ENCODE results near the gene TGM6.
A peak's percentile ranks its signal among the peaks of the same experiment; 100 is the strongest.

The TGM6 gene

DNA sequence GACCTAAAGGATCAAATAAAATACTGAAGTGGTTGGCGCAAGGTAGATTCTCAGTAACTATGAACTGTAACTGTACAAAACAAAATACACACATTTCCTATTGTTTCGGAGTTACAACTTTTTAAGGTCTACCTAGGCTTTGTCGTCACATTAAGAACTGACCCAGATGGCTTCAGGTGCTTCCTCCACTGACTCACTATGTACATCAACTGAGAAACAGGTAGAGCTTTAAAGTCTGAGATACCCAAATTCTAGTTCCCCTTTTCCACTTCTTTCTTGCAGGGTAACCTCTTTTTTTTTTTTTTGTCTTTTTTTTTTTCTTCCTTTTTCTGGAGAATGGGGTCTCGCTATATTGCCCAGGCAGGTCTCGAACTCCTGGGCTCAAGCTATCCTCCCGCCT lies 84.4 kb downstream of the TGM6 start:
- Histone ChIP-seq H3K36me3 (replicated peaks; ENCODE audit: low read depth, low read length) (peaks cover 93% of the 10 kb centered on the region), H3K79me2 (ENCODE audit: low read length) (peaks cover 64% of the 10 kb centered on the region)
- no peak for TF ChIP-seq EZH2phosphoT487 (IDR thresholded peaks at IDR 0.05; ENCODE audit: low read depth)
- TF ChIP-seq, protein P1, sequence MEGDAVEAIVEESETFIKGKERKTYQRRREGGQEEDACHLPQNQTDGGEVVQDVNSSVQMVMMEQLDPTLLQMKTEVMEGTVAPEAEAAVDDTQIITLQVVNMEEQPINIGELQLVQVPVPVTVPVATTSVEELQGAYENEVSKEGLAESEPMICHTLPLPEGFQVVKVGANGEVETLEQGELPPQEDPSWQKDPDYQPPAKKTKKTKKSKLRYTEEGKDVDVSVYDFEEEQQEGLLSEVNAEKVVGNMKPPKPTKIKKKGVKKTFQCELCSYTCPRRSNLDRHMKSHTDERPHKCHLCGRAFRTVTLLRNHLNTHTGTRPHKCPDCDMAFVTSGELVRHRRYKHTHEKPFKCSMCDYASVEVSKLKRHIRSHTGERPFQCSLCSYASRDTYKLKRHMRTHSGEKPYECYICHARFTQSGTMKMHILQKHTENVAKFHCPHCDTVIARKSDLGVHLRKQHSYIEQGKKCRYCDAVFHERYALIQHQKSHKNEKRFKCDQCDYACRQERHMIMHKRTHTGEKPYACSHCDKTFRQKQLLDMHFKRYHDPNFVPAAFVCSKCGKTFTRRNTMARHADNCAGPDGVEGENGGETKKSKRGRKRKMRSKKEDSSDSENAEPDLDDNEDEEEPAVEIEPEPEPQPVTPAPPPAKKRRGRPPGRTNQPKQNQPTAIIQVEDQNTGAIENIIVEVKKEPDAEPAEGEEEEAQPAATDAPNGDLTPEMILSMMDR (IDR thresholded peaks at IDR 0.05; ENCODE audit: low read depth, low read length): no peak

GRCh38 chr20:2467412-2467811 lies 86.7 kb downstream of the TGM6 start:
- Histone ChIP-seq H3K36me3 (replicated peaks; ENCODE audit: low read depth, low read length) (peaks cover 70% of the 10 kb centered on the region), H4K20me1 (ENCODE audit: insufficient read depth, low read length) (peaks cover 71% of the 10 kb centered on the region), H3K27me3 (ENCODE audit: low read depth, low read length) (no peaks in the 10 kb centered on the region), H3K4me1 (ENCODE audit: low read length) (peaks cover 28% of the 10 kb centered on the region), H2AFZ (ENCODE audit: low read depth, low read length) (no peak overlapping the region), H3K9ac (ENCODE audit: low read length) (no peak overlapping the region), H3K4me2 (ENCODE audit: low read length) (no peak overlapping the region), H3K79me2 (ENCODE audit: low read length) (peaks cover 69% of the 10 kb centered on the region), H3K27ac (ENCODE audit: low read length) (no peak overlapping the region), H3K9me3 (ENCODE audit: insufficient read depth, low read length) (no peaks in the 10 kb centered on the region), H3K4me3 (ENCODE audit: low read length) (no peak overlapping the region)
- TF ChIP-seq, protein P1 (IDR thresholded peaks at IDR 0.05; ENCODE audit: low read depth, low read length): no peak
- no peak for TF ChIP-seq EZH2phosphoT487 (IDR thresholded peaks at IDR 0.05; ENCODE audit: low read depth)

More for the DNA sequence above, 84.4 kb downstream of the TGM6 start:
- H3K4me3 ChIP-seq (ENCODE audit: low read length): no peak overlapping the region
- peaks cover 24% of the 10 kb centered on the region for H3K4me1 ChIP-seq (ENCODE audit: low read length)
- H3K9me3 ChIP-seq (ENCODE audit: insufficient read depth, low read length): no peaks in the 10 kb centered on the region
- H3K4me2 ChIP-seq (ENCODE audit: low read length): no peak overlapping the region
- no peak overlapping the region for H3K9ac ChIP-seq (ENCODE audit: low read length)
- H3K27me3 ChIP-seq (ENCODE audit: low read depth, low read length): no peaks in the 10 kb centered on the region
- peaks cover 80% of the 10 kb centered on the region for H4K20me1 ChIP-seq (ENCODE audit: insufficient read depth, low read length)
- no peak overlapping the region for H3K27ac ChIP-seq (ENCODE audit: low read length)
- no peak overlapping the region for H2AFZ ChIP-seq (ENCODE audit: low read depth, low read length)

DNA sequence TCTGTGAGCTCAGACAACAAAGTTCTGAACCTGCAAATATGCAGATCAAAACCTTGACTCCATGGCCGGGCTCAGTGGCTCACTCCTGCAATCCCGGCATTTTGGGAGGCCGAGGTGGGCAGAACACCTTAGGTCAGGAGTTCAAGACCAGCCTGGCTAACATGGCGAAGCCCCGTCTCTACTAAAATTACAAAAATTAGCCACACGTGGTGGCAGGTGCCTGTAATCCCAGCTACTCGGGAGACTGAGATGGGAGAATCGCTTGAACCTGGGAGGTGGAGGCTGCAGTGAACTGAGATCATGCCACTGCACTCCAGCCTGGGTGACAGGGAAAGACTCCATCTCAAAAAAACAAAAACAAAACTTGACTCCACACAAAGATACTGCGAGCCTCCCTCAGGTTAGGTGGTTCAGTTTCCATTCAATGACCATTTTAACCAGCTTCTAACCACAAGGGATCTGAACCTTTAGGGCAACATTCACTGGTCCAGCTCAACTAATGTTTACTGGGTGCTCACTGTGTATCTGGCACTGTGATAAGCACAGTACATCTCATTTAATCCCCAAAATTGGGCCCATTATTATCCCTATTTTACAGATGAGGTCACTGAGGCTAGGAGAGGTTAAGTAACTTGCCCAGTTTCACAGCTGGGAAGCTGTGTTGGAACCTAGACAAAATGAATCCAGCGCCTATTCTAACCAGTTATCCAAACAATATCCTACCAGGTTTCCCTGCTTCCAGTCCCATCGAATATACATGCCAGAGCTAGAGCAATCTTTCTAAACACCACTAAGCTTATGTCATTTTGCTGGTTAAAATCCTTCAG lies 88.1 kb downstream of the TGM6 start:
- H3K27me3 ChIP-seq (ENCODE audit: low read depth, low read length): no peaks in the 10 kb centered on the region
- TF ChIP-seq, protein P1 (IDR thresholded peaks at IDR 0.05; ENCODE audit: low read depth, low read length): no peak
- no peak for TF ChIP-seq EZH2phosphoT487 (IDR thresholded peaks at IDR 0.05; ENCODE audit: low read depth)
- H3K79me2 ChIP-seq (ENCODE audit: low read length): peaks cover 64% of the 10 kb centered on the region
- peaks cover 28% of the 10 kb centered on the region for H3K4me1 ChIP-seq (ENCODE audit: low read length)
- peaks cover 56% of the 10 kb centered on the region for H3K36me3 ChIP-seq (replicated peaks; ENCODE audit: low read depth, low read length)
- H3K4me3 ChIP-seq (ENCODE audit: low read length): peak overlapping the region; percentile 85
- 0 out of 2 replicates have a peak overlapping the region, but pooled peaks have one; percentile 2 for H3K27ac ChIP-seq (ENCODE audit: low read length)
- H3K9ac ChIP-seq (ENCODE audit: low read length): peak overlapping the region; percentile 95
- H3K4me2 ChIP-seq (ENCODE audit: low read length): peak overlapping the region; percentile 84
- H2AFZ ChIP-seq (ENCODE audit: low read depth, low read length): no peak overlapping the region
- H4K20me1 ChIP-seq (ENCODE audit: insufficient read depth, low read length): peaks cover 60% of the 10 kb centered on the region
- H3K9me3 ChIP-seq (ENCODE audit: insufficient read depth, low read length): no peaks in the 10 kb centered on the region

DNA sequence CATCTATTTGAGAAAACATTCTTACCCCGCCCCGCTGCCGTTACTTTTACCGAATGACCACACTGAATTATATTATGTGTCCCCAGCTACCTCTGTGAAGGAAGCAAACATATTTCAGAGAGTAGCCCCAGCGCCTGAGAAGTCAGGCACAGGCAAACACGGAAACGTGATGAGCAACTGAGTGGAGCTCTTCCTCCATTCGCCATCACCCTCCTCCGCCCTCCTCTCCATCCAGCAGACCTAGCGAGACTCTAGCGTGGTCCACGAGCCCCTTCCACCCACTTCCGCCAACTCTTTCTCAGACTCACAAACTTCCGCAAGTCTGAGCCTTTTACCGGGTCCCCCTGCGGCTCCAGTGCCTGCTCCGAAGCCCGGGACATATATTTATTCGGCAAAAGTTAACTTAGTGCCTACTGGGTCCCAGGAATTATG lies 89.3 kb downstream of the TGM6 start:
- Histone ChIP-seq H3K27ac (ENCODE audit: low read length) (peak overlapping the region; percentile 78), H4K20me1 (ENCODE audit: insufficient read depth, low read length) (peaks cover 49% of the 10 kb centered on the region), H3K9me3 (ENCODE audit: insufficient read depth, low read length) (no peaks in the 10 kb centered on the region), H3K27me3 (ENCODE audit: low read depth, low read length) (no peaks in the 10 kb centered on the region), H3K4me1 (ENCODE audit: low read length) (peaks cover 28% of the 10 kb centered on the region), H3K79me2 (ENCODE audit: low read length) (peaks cover 56% of the 10 kb centered on the region), H3K36me3 (replicated peaks; ENCODE audit: low read depth, low read length) (peaks cover 45% of the 10 kb centered on the region), H3K4me2 (ENCODE audit: low read length) (peak overlapping the region; percentile 84), H2AFZ (ENCODE audit: low read depth, low read length) (no peak overlapping the region), H3K4me3 (ENCODE audit: low read length) (peak overlapping the region; percentile 85), H3K9ac (ENCODE audit: low read length) (peak overlapping the region; percentile 95)
- TF ChIP-seq, protein P1 (IDR thresholded peaks at IDR 0.05; ENCODE audit: low read depth, low read length): no peak
- no peak for TF ChIP-seq EZH2phosphoT487 (IDR thresholded peaks at IDR 0.05; ENCODE audit: low read depth)

Measured in OCI-LY3 (cell line).